Endothelial cell (in vitro differentiated cells): ENCODE measurements around the gene PHAF1. TPM values are rescaled to one million over a fixed set of nuclear protein-coding genes. Genes with fewer than 3 reads are reported as not detected.

Experiments used
- DNase-seq: peaks from one replicate; pipeline ENCODE4 v3.0.0; 2021; ENCODE audit warnings: low spot score
- H3K27ac Mint-ChIP-seq: one replicate; pipeline ENCODE4 v1.8.0; 2021; ENCODE audit warnings: mixed read lengths, inconsistent platforms; ENCODE audit not compliant: unreplicated experiment
- H3K27me3 Mint-ChIP-seq: one replicate; pipeline ENCODE4 v1.8.0; 2021; ENCODE audit warnings: mild to moderate bottlenecking, moderate library complexity, mixed read lengths, inconsistent platforms; ENCODE audit not compliant: unreplicated experiment
- H3K36me3 Mint-ChIP-seq: one replicate; pipeline ENCODE4 v1.8.0; 2021; ENCODE audit warnings: mild to moderate bottlenecking, low read depth, mixed read lengths, inconsistent platforms; ENCODE audit not compliant: unreplicated experiment
- H3K4me1 Mint-ChIP-seq: one replicate; pipeline ENCODE4 v1.8.0; 2021; ENCODE audit warnings: mild to moderate bottlenecking, mixed read lengths, inconsistent platforms; ENCODE audit not compliant: unreplicated experiment
- H3K4me3 Mint-ChIP-seq: one replicate; pipeline ENCODE4 v1.8.0; 2021; ENCODE audit warnings: mild to moderate bottlenecking, mixed read lengths, inconsistent platforms; ENCODE audit not compliant: unreplicated experiment
- H3K9me3 Mint-ChIP-seq: one replicate; pipeline ENCODE4 v1.8.0; 2021; ENCODE audit warnings: mixed read lengths, inconsistent platforms; ENCODE audit not compliant: unreplicated experiment
- CTCF ChIP-seq: fragments of 200-600 bp; sonication (generic); IDR thresholded peaks from one replicate; pipeline ENCODE4 v1.5.0; 2021; ENCODE audit warnings: antibody characterized with exemption; ENCODE audit not compliant: unreplicated experiment
- total RNA-seq: library from RNA; stranded (reverse); fragmentation: NEBNext Ultra II Directional; extraction: Animal tissue kit (Norgen Biotek cat#: 25700); gene quantifications from one replicate; pipeline ENCODE4 v1.2.1, GENCODE V29; 2021; ENCODE audit not compliant: unreplicated experiment

PHAF1 gene
- total RNA-seq, 1 donor from 2014 or later, result 17.7 TPM

DNA sequence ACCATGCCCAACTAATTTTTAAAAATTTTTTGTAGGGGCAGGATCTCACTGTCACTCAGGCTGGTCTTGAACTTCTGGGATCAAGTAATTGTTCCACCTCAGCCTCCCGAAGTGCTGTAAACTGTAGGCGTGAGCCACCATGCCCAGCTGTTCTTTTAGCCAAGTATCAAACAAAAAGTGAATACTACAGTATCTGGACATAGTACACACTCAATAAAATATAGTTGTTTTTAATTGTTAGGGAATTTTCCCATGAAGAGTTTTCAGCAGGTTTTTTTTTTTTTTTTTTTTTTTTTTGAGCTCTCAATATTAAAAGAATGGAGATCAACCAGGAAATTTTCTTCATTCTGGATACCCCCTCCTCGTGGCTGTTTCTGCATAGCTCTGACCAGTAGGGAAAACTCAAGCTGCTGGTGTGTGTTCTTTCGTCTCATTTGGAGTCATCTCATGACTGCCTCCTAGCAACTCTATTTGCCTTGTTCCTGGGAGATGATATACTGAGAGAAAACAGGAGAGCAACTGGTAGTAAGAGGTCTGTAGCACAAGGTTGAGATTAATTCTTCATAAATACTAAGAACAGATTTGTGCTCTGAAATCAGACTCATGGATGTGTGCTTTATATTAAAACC, 16.5 kb upstream of the PHAF1 start:
- Mint-ChIP-seq H3K4me3 (no peak overlapping the region), H3K27me3 (peaks cover 1% of the 10 kb centered on the region), H3K36me3 (peaks cover 4% of the 10 kb centered on the region), H3K9me3 (no peaks in the 10 kb centered on the region), H3K27ac (no peak overlapping the region), H3K4me1 (no peaks in the 10 kb centered on the region)
- no peak for DNase-seq
- TF ChIP-seq CTCF, result no peak

DNA sequence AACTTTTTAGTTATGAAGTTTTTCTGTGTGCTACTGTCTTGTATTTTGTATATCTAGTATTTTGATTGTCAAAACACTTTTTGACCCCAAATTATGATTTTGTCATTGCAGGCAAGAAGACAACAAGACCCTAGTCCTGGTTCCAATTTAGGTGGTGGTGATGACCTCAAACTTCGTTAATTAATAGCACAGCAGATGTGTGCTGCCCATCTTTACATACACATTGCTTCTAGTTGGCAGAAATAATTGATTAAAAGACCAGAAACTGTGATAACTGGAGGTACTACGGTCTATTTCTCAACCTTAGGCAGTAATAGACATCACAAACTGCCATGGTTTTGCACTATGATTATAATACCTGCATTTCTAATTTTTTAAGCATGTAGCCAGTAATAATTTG, 11.1 kb upstream of the PHAF1 start:
- Mint-ChIP-seq H3K27me3 (no peaks in the 10 kb centered on the region), H3K27ac (no peak overlapping the region)

GRCh38 chr16:67100569-67101310, 9.0 kb upstream of the PHAF1 start:
- no peaks in the 10 kb centered on the region for H3K9me3 Mint-ChIP-seq
- no peak for TF ChIP-seq CTCF
- H3K4me1 Mint-ChIP-seq, result no peaks in the 10 kb centered on the region
- H3K36me3 Mint-ChIP-seq, result peaks cover 14% of the 10 kb centered on the region
- no peaks in the 10 kb centered on the region for H3K27me3 Mint-ChIP-seq
- H3K4me3 Mint-ChIP-seq, result no peak overlapping the region
- DNase-seq, result no peak
- no peak overlapping the region for H3K27ac Mint-ChIP-seq

More for the DNA sequence above, 11.1 kb upstream of the PHAF1 start:
- no peaks in the 10 kb centered on the region for H3K9me3 Mint-ChIP-seq
- H3K4me1 Mint-ChIP-seq, result no peaks in the 10 kb centered on the region
- DNase-seq, result no peak
- peaks cover 14% of the 10 kb centered on the region for H3K36me3 Mint-ChIP-seq
- H3K4me3 Mint-ChIP-seq, result no peak overlapping the region
- no peak for TF ChIP-seq CTCF

GRCh38 chr16:67101311-67102082, 8.2 kb upstream of the PHAF1 start:
- Mint-ChIP-seq H3K9me3 (no peaks in the 10 kb centered on the region), H3K4me1 (no peaks in the 10 kb centered on the region), H3K27me3 (no peaks in the 10 kb centered on the region), H3K4me3 (no peak overlapping the region), H3K27ac (no peak overlapping the region), H3K36me3 (peaks cover 14% of the 10 kb centered on the region)
- no peak for TF ChIP-seq CTCF
- DNase-seq, result no peak
